Heart left ventricle (tissue), 13 donors: ENCODE measurements around the gene DDX25.

Source experiments
- CTCF ChIP-seq, 12 donors: fragments of 200-600 bp; sonication (generic) in 4 of 12; IDR thresholded peaks; one replicate each; pipeline versions ENCODE4 v1.5.0 to v1.8.0; 2018 to 2022; ENCODE audit warnings: antibody characterized with exemption in 12 of 12, mild to moderate bottlenecking in 5 of 12
- POLR2A ChIP-seq, 2 donors: fragments of 450-650 bp; IDR thresholded peaks; one replicate each; pipeline ENCODE4 v1.6.1; 2017; ENCODE audit warnings: antibody characterized with exemption in 2 of 2, mild to moderate bottlenecking in 2 of 2, moderate library complexity in 2 of 2
- donor health status: ischemic (EF 13 %, LVEDD 7.1; RV severe dilation, severe dysfunction).
- donor health status: DM: no; HTN: yes; CAD: no.
- donor health status: DM: no; HTN: no; CAD: no.
- donor health status: ischemic (EF 25% LVEDD 6.9; RV normal size, moderate dysfunction).
- donor health status: ischemic (EF 25% LVEDD 5.7; RV mildly dilated, moderate dysfunction).
- donor health status: ischemic (EF 35%, LVEDD 5.7; RV mildly dilated, moderate dysfunction).
- donor health status: nonischemic (EF 11% LVEDD 7.7; RV severe dilation, severe dysfunction).
- donor health status: DM: yes; HTN: yes; CAD: no.
- donor health status: PGD.
- donor health status: ischemic (EF 29% LVEDD 5.4; RV normal size, mild dysfunction).
- donor health status: nonischemic (EF 23%, LVEDD 6.1; RV moderate dilation, normal function).

GRCh38 chr11:125947419-125948277 lies 43.3 kb downstream of the DDX25 start:
- no peak for TF ChIP-seq CTCF (IDR thresholded peaks at IDR 0.05)
- no peak for TF ChIP-seq POLR2A (IDR thresholded peaks at IDR 0.05)
